ENCODE results near the gene DNAH8. TPM values are rescaled to one million over a fixed set of nuclear protein-coding genes. Genes with fewer than 3 reads are reported as not detected.
A peak's percentile ranks its signal among the peaks of the same experiment; 100 is the strongest.

Gene DNAH8
- total and polyA plus RNA-seq, 8 donors: under 0.01 to 0.18 TPM; not detected in 6

- H3K27ac ChIP-seq: no peak overlapping the region
- DNase-seq: no peak
- H3K36me3 ChIP-seq: no peaks in the 10 kb centered on the region
- WGBS, 5 donors: 73 to 84% (median 82%) methylated on average over 7 of the region's 7 CpGs
- peaks cover 0 to 55% (median 0%) of the 10 kb centered on the region in 3 donors for H3K27me3 ChIP-seq
- intact Hi-C loops (cut with DNase I; ENCODE audit: low total_unique reads): no loop called here
- no peak for TF ChIP-seq POLR2A (IDR thresholded peaks at IDR 0.05)
- no peak for TF ChIP-seq POLR2AphosphoS5 (IDR thresholded peaks at IDR 0.05)
- no peak for TF ChIP-seq EP300 (IDR thresholded peaks at IDR 0.05)
- TF ChIP-seq, protein P1, sequence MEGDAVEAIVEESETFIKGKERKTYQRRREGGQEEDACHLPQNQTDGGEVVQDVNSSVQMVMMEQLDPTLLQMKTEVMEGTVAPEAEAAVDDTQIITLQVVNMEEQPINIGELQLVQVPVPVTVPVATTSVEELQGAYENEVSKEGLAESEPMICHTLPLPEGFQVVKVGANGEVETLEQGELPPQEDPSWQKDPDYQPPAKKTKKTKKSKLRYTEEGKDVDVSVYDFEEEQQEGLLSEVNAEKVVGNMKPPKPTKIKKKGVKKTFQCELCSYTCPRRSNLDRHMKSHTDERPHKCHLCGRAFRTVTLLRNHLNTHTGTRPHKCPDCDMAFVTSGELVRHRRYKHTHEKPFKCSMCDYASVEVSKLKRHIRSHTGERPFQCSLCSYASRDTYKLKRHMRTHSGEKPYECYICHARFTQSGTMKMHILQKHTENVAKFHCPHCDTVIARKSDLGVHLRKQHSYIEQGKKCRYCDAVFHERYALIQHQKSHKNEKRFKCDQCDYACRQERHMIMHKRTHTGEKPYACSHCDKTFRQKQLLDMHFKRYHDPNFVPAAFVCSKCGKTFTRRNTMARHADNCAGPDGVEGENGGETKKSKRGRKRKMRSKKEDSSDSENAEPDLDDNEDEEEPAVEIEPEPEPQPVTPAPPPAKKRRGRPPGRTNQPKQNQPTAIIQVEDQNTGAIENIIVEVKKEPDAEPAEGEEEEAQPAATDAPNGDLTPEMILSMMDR (IDR thresholded peaks at IDR 0.05): no peak
- H3K4me3 ChIP-seq: no peak overlapping the region
- H3K4me1 ChIP-seq: peaks cover 0 to 3% (median 0%) of the 10 kb centered on the region in 4 donors
- no peaks in the 10 kb centered on the region for H3K9me3 ChIP-seq
These were observed 345.5 kb downstream of the DNAH8 start for GRCh38 chr6:39060467-39061160.

DNA sequence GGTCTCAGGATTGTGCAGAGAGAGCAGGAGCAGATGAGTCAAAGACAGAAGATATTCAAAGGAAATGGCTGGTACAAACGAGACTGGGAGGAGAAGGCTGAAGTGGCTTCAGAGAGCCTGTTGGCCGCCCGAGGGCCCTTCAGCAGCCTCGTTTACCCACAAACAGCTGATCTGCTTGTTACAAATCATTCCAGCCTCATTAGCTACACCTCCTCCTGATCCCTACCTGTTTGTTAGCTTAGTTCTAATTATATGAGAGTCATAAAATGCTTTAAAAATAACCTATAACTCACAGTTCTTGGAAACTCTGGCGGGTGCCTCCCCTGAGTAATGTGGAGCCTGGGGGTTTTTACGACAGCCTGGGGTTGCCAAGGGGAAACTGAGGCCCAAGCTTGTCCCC, 346.1 kb downstream of the DNAH8 start:
- Histone ChIP-seq H3K4me1 (peaks cover 0 to 3% (median 0%) of the 10 kb centered on the region in 4 donors), H3K27me3 (peaks cover 0 to 55% (median 0%) of the 10 kb centered on the region in 3 donors), H3K27ac (no peak overlapping the region), H3K9me3 (no peaks in the 10 kb centered on the region), H3K36me3 (no peaks in the 10 kb centered on the region), H3K4me3 (no peak overlapping the region)
- WGBS, 5 donors: 60 to 76% (median 66%) methylated on average over 6 of the region's 6 CpGs
- intact Hi-C loops (cut with DNase I; ENCODE audit: low total_unique reads): no loop called here
- DNase-seq: no peak
- no peak for TF ChIP-seq EP300 (IDR thresholded peaks at IDR 0.05)
- TF ChIP-seq POLR2A (IDR thresholded peaks at IDR 0.05): no peak
- TF ChIP-seq, protein P1 (IDR thresholded peaks at IDR 0.05): no peak

DNA sequence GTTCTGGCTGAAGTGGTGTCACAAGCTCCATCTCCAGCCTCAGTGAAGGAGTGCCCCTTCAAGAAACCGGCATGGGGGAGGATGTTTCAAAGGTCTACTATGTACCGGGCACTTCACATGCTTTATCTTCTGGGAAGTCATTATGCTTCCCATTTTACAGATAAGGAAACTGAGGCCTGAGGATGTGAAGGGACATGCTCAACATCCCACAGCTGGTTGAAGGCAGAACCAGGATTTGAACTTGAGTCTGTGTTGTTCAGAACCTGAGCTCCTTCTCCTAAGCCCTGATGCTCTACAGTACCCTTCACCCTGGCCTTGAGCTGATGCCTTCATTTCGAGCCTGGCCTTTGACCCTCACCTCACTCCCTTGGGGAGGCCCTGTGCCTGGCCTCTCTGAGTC, 346.5 kb downstream of the DNAH8 start:
- 45 to 70% (median 62%) methylated on average over 3 of the region's 3 CpGs for WGBS, 5 donors

DNA sequence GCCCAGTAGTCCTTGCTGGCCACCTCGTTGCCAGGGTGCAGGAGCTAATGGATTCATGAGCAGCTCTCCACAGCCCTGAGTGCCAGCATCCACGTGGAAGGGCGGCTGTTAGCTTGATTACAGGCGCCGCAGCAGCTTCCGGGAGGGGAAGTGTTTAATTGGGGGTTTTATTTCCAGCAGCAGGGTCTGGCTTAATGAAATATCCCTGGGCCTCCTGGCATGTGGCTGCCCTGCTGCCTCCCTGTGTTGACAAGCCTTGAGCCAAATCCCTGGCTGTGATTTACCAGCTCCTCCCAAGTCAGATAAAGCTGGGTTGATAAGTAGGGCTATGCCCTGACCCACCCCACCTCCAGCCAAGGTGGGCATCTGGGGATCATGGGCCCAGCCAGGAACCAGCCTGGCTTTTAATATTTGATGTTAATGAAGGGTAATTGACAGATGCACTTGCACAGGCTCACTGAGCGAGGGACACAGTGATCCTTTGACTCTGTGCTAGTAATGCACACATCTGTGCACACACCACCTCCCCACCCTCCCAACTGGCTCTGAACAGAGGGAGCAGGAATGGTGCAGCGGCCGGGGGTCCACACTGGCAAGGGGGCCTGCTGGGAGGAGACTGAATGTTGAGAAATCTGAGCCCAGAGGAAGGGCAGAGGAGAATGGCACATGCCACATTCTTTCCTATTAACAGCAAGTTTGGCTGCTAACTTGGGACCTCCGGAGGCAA, 347.1 kb downstream of the DNAH8 start:
- Histone ChIP-seq H3K27me3 (peaks cover 0 to 50% (median 0%) of the 10 kb centered on the region in 3 donors), H3K36me3 (no peaks in the 10 kb centered on the region), H3K4me1 (peaks cover 0 to 3% (median 0%) of the 10 kb centered on the region in 4 donors), H3K9me3 (no peaks in the 10 kb centered on the region), H3K4me3 (no peak overlapping the region), H3K27ac (no peak overlapping the region)
- intact Hi-C loops (cut with DNase I; ENCODE audit: low total_unique reads): no loop called here
- TF ChIP-seq EP300 (IDR thresholded peaks at IDR 0.05) (no peak), POLR2AphosphoS5 (IDR thresholded peaks at IDR 0.05) (no peak), POLR2A (IDR thresholded peaks at IDR 0.05) (no peak)
- TF ChIP-seq, protein P1 (IDR thresholded peaks at IDR 0.05): no peak
- DNase-seq: peak in 1 of 2 donors; percentile 58
- 32 to 59% (median 41%) methylated on average over 10 of the region's 10 CpGs for WGBS, 5 donors

More for the DNA sequence above, 346.5 kb downstream of the DNAH8 start:
- peaks cover 0 to 3% (median 0%) of the 10 kb centered on the region in 4 donors for H3K4me1 ChIP-seq
- intact Hi-C loops (cut with DNase I; ENCODE audit: low total_unique reads): no loop called here
- H3K27me3 ChIP-seq: peaks cover 0 to 51% (median 0%) of the 10 kb centered on the region in 3 donors
- H3K4me3 ChIP-seq: no peak overlapping the region
- no peaks in the 10 kb centered on the region for H3K9me3 ChIP-seq
- DNase-seq: no peak
- no peaks in the 10 kb centered on the region for H3K36me3 ChIP-seq
- TF ChIP-seq EP300 (IDR thresholded peaks at IDR 0.05) (no peak), POLR2A (IDR thresholded peaks at IDR 0.05) (no peak), POLR2AphosphoS5 (IDR thresholded peaks at IDR 0.05) (no peak)
- TF ChIP-seq, protein P1 (IDR thresholded peaks at IDR 0.05): no peak
- H3K27ac ChIP-seq: no peak overlapping the region
